ENCODE data around the gene SYNGR3.

- no peak for TF ChIP-seq POLR2AphosphoS5 (IDR thresholded peaks at IDR 0.05)
- no peak for TF ChIP-seq CTCF (IDR thresholded peaks at IDR 0.05)
- TF ChIP-seq POLR2A (IDR thresholded peaks at IDR 0.05) = no peak
- no peak for TF ChIP-seq EP300 (IDR thresholded peaks at IDR 0.05; ENCODE audit: low read depth)
Observed at GRCh38 chr16:1998360-1998835, 8.6 kb downstream of the SYNGR3 start.
